LNCaP clone FGC (cell line): ENCODE measurements around the gene ZNF740.

Source experiments
- DNase-seq: peaks from one replicate; pipeline ENCODE4 v3.0.0-alpha.2; 2011; ENCODE audit warnings: low read depth
- H3K4me3 ChIP-seq: 2 replicates; pipeline ENCODE4 v1.5.1; 2011; ENCODE audit warnings: mild to moderate bottlenecking, low read depth, low read length, control low read depth
- CTCF ChIP-seq: IDR thresholded peaks from 2 replicates; pipeline ENCODE4 v1.5.1; 2012; ENCODE audit warnings: mild to moderate bottlenecking; ENCODE audit not compliant: control insufficient read depth, insufficient read depth; ENCODE audit errors: extremely low read depth

The ZNF740 gene

GRCh38 chr12:53227836-53228235 is 47.3 kb downstream of the ZNF740 start:
- no peak for DNase-seq
- no peak for TF ChIP-seq CTCF
- no peak overlapping the region for H3K4me3 ChIP-seq

GRCh38 chr12:53229454-53229853 is 48.9 kb downstream of the ZNF740 start:
- H3K4me3 ChIP-seq: no peak overlapping the region
- no peak for TF ChIP-seq CTCF
- no peak for DNase-seq

GRCh38 chr12:53230108-53230845 is 49.8 kb downstream of the ZNF740 start:
- no peak overlapping the region for H3K4me3 ChIP-seq
- no peak for DNase-seq
- no peak for TF ChIP-seq CTCF

- no peak for TF ChIP-seq CTCF
- no peak for DNase-seq
- H3K4me3 ChIP-seq: peak overlapping the region; percentile 58
Measured at GRCh38 chr12:53231671-53231920, 51.1 kb downstream of the ZNF740 start.

- H3K4me3 ChIP-seq: peak within 1 kb of the TSS; percentile 58
- no peak for TF ChIP-seq CTCF
- DNase-seq: no peak
Measured at GRCh38 chr12:53231921-53232645, 51.6 kb downstream of the ZNF740 start, which contains the start of gene RARG. Gene RARG, minus strand, starts transcription at chr12:53232209. Its CDS starts 4,664 bp downstream, at chr12:53227545.

GRCh38 chr12:53232646-53233461 is 52.3 kb downstream of the ZNF740 start:
- H3K4me3 ChIP-seq: peak overlapping the region; percentile 40
- TF ChIP-seq CTCF: no peak
- no peak for DNase-seq
